Keratinocyte (primary cell): ENCODE measurements around the gene E2F3. TPM values are rescaled to one million over a fixed set of nuclear protein-coding genes. Genes with fewer than 3 reads are reported as not detected.

ENCODE experiments used
- DNase-seq: peaks from one replicate; pipeline ENCODE4 v3.0.0-alpha.2; 2011; ENCODE audit warnings: low read depth, missing footprints, low spot score
- FAIRE-seq: peaks from 2 replicates; lab custom pipeline; 2011; peaks lifted over from hg19 to GRCh38; lab: Jason Lieb, UNC
- H2AFZ ChIP-seq: 2 replicates; pipeline ENCODE4 v1.6.0; 2012; ENCODE audit warnings: low read length, control low read depth, inconsistent platforms; ENCODE audit not compliant: control insufficient read depth
- H3K27ac ChIP-seq: 2 replicates; pipeline ENCODE4 v1.5.1; 2011; ENCODE audit warnings: low read length; ENCODE audit not compliant: control insufficient read depth, insufficient read depth
- H3K27me3 ChIP-seq: 3 replicates; pipeline ENCODE4 v1.6.0; 2011; ENCODE audit warnings: low read length; ENCODE audit not compliant: control insufficient read depth, insufficient read depth; ENCODE audit errors: extremely low read depth
- H3K36me3 ChIP-seq, 2 experiments: 2 replicates in 1 of 2; 3 replicates in 1 of 2; pipeline ENCODE4 v1.5.1; 2011; ENCODE audit warnings: low read length in 2 of 2, mild to moderate bottlenecking in 1 of 2; ENCODE audit not compliant: control insufficient read depth in 2 of 2, insufficient read depth in 2 of 2; ENCODE audit errors: extremely low read depth in 1 of 2
- H3K4me1 ChIP-seq: 3 replicates; pipeline ENCODE4 v1.5.1; 2011; ENCODE audit warnings: low read length; ENCODE audit not compliant: control insufficient read depth, insufficient read depth; ENCODE audit errors: extremely low read depth
- H3K4me2 ChIP-seq: 3 replicates; pipeline ENCODE4 v1.6.0; 2011; ENCODE audit warnings: low read depth, low read length; ENCODE audit not compliant: control insufficient read depth, insufficient read depth; ENCODE audit errors: extremely low read depth
- H3K4me3 ChIP-seq, 3 experiments: fragments of 200-600 bp in 1 of 3; sonication (generic) in 1 of 3; 2 replicates in 2 of 3; 3 replicates in 1 of 3; pipeline ENCODE4 v1.5.1; 2011 to 2016; ENCODE audit warnings: low read length in 3 of 3, mild to moderate bottlenecking in 3 of 3, control low read depth in 2 of 3, inconsistent platforms in 1 of 3, low read depth in 1 of 3, mixed read lengths in 1 of 3, mixed run types in 1 of 3, moderate library complexity in 1 of 3; ENCODE audit not compliant: control insufficient read depth in 2 of 3, insufficient read depth in 2 of 3; ENCODE audit errors: extremely low read depth in 1 of 3
- H3K79me2 ChIP-seq: 2 replicates; pipeline ENCODE4 v1.6.0; 2012; ENCODE audit warnings: low read length; ENCODE audit not compliant: control insufficient read depth, insufficient read depth
- H3K9ac ChIP-seq: 3 replicates; pipeline ENCODE4 v1.6.0; 2011; ENCODE audit warnings: low read length; ENCODE audit not compliant: control insufficient read depth, insufficient read depth; ENCODE audit errors: extremely low read depth
- H3K9me1 ChIP-seq: 3 replicates; pipeline ENCODE4 v1.6.0; 2011; ENCODE audit warnings: low read length; ENCODE audit not compliant: control insufficient read depth, insufficient read depth; ENCODE audit errors: extremely low read depth
- H3K9me3 ChIP-seq: 2 replicates; pipeline ENCODE4 v1.5.1; 2012; ENCODE audit warnings: low read depth, low read length; ENCODE audit not compliant: control insufficient read depth
- H4K20me1 ChIP-seq: 3 replicates; pipeline ENCODE4 v1.6.0; 2011; ENCODE audit warnings: low read length; ENCODE audit not compliant: control insufficient read depth, insufficient read depth; ENCODE audit errors: extremely low read depth
- CTCF ChIP-seq, 3 experiments: IDR thresholded peaks in 1 of 3; conservative IDR thresholded peaks in 1 of 3; optimal IDR thresholded peaks in 1 of 3; 2 replicates in 2 of 3; 3 replicates in 1 of 3; pipeline versions ENCODE3 to v1.5.1; 2011; ENCODE audit warnings: low read length in 3 of 3, mild to moderate bottlenecking in 3 of 3, moderate library complexity in 2 of 3, control low read depth in 1 of 3, inconsistent platforms in 1 of 3; ENCODE audit not compliant: insufficient read depth in 2 of 3; ENCODE audit errors: extremely low read depth in 1 of 3
- EZH2 ChIP-seq: IDR thresholded peaks from one replicate; pipeline ENCODE4 v1.6.1; 2012; ENCODE audit warnings: inconsistent platforms, mild to moderate bottlenecking, low read length, moderate library complexity
- dilution Hi-C: fragments of 300-500 bp; cut with MboI; formaldehyde crosslinking; loops from one replicate; pipeline ENCODE4 v1.7.0; 2020; ENCODE audit warnings: low sequenced_read_pairs; ENCODE audit not compliant: extremely low pct_ligation_motif_present
- polyA plus RNA-seq, 5 experiments: library from polyadenylated mRNA; depleted of rRNA in 3 of 5; stranded (reverse) in 3 of 5; stranded (forward) in 1 of 5; unstranded in 1 of 5; fragments of >200 nt; gene quantifications; 1 replicate in 1 of 5; 2 replicates in 3 of 5; 3 replicates in 1 of 5; pipeline versions ENCODE4 v1.2.1 to v1.2.3, GENCODE V29; 2011 to 2012; ENCODE audit warnings: missing spikeins in 2 of 5, low read depth in 1 of 5, low replicate concordance in 1 of 5

The E2F3 gene
- polyA plus RNA-seq, 1 donor (not counting 4 experiments of a cell fraction or from before 2014, with no cell fraction given): 14.6 TPM

- Histone ChIP-seq H3K36me3 (no peaks in the 10 kb centered on the region), H3K27ac (no peak overlapping the region), H3K27me3 (no peaks in the 10 kb centered on the region), H3K4me3 (no peak overlapping the region), H2AFZ (no peak overlapping the region), H3K9ac (no peak overlapping the region), H4K20me1 (no peaks in the 10 kb centered on the region), H3K9me3 (no peaks in the 10 kb centered on the region), H3K79me2 (no peaks in the 10 kb centered on the region), H3K4me2 (no peak overlapping the region), H3K9me1 (no peaks in the 10 kb centered on the region), H3K4me1 (peaks cover 13% of the 10 kb centered on the region)
- dilution Hi-C loops: no loop called here
- DNase-seq (no peak), FAIRE-seq (no peak)
- no peak for TF ChIP-seq CTCF (optimal IDR thresholded peaks at IDR 0.05 in 1 of 3, IDR thresholded peaks at IDR 0.05 in 1 of 3, conservative IDR thresholded peaks at IDR 0.05 in 1 of 3; ENCODE audit: extremely low read depth in 1 of 3, insufficient read depth in 2 of 3, low read length in 3 of 3)
- TF ChIP-seq EZH2: no peak
These were observed 31.3 kb upstream of the E2F3 start for GRCh38 chr6:20370393-20370792.

GRCh38 chr6:20370801-20371200 lies 30.9 kb upstream of the E2F3 start:
- Histone ChIP-seq H3K79me2 (no peaks in the 10 kb centered on the region), H4K20me1 (no peaks in the 10 kb centered on the region), H3K9me3 (no peaks in the 10 kb centered on the region), H3K4me2 (no peak overlapping the region), H3K9me1 (no peaks in the 10 kb centered on the region), H3K9ac (no peak overlapping the region), H3K4me3 (no peak overlapping the region), H3K27me3 (no peaks in the 10 kb centered on the region), H3K36me3 (no peaks in the 10 kb centered on the region), H2AFZ (no peak overlapping the region), H3K27ac (no peak overlapping the region), H3K4me1 (peaks cover 13% of the 10 kb centered on the region)
- DNase-seq: no peak
- FAIRE-seq: no peak
- dilution Hi-C loops: no loop called here
- TF ChIP-seq CTCF (optimal IDR thresholded peaks at IDR 0.05 in 1 of 3, IDR thresholded peaks at IDR 0.05 in 1 of 3, conservative IDR thresholded peaks at IDR 0.05 in 1 of 3; ENCODE audit: extremely low read depth in 1 of 3, insufficient read depth in 2 of 3, low read length in 3 of 3) (no peak), EZH2 (no peak)
